ENCODE results near the gene PEG3. TPM values are rescaled to one million over a fixed set of nuclear protein-coding genes. Genes with fewer than 3 reads are reported as not detected.

PEG3 gene
- total RNA-seq, 1 donor from 2014 or later, result not detected

GRCh38 chr19:56839652-56840450 lies 675 bp downstream of the PEG3 start:
- no peaks in the 10 kb centered on the region for H4K20me1 ChIP-seq (ENCODE audit: insufficient read depth, low read length)
- TF ChIP-seq EZH2 (IDR thresholded peaks at IDR 0.05; ENCODE audit: insufficient read depth, low read length) (no peak), CTCF (IDR thresholded peaks at IDR 0.05; ENCODE audit: insufficient read depth, low read depth, low read length) (no peak)
- H3K9ac ChIP-seq (ENCODE audit: low read length), result no peak overlapping the region
- no peaks in the 10 kb centered on the region for H3K27me3 ChIP-seq (ENCODE audit: insufficient read depth, low read length)
- H2AFZ ChIP-seq (ENCODE audit: low read depth, low read length), result peak overlapping the region; percentile 26
- H3K4me2 ChIP-seq (ENCODE audit: low read length), result peak overlapping the region; percentile 26
- H3K4me1 ChIP-seq (ENCODE audit: insufficient read depth, low read length), result no peaks in the 10 kb centered on the region
- H3K9me3 Mint-ChIP-seq (ENCODE audit: unreplicated experiment), result peaks cover 21% of the 10 kb centered on the region
- H3K27me3 Mint-ChIP-seq (ENCODE audit: low read depth, unreplicated experiment), result no peaks in the 10 kb centered on the region
- H3K79me2 ChIP-seq (ENCODE audit: insufficient read depth, low read length), result no peaks in the 10 kb centered on the region
- no peak overlapping the region for H3K27ac Mint-ChIP-seq (ENCODE audit: unreplicated experiment)
- peak overlapping the region; percentile 10 for H3K4me3 ChIP-seq (ENCODE audit: insufficient read depth, low read depth, low read length)
- H3K27ac ChIP-seq (ENCODE audit: low read depth, low read length), result no peak overlapping the region
- H3K9me3 ChIP-seq (ENCODE audit: insufficient read depth, low read depth, low read length), result peaks cover 5% of the 10 kb centered on the region
- FAIRE-seq, result no peak
- no peaks in the 10 kb centered on the region for H3K36me3 ChIP-seq (ENCODE audit: insufficient read depth, low read length)
- no peak for DNase-seq (ENCODE audit: low read depth)
- peak overlapping the region; percentile 36 for H3K4me3 Mint-ChIP-seq (ENCODE audit: unreplicated experiment)
- H3K4me1 Mint-ChIP-seq (ENCODE audit: low read depth, unreplicated experiment), result no peaks in the 10 kb centered on the region
- no peaks in the 10 kb centered on the region for H3K36me3 Mint-ChIP-seq (ENCODE audit: low read depth, unreplicated experiment)

- peak overlapping the region; percentile 36 for H3K4me3 Mint-ChIP-seq (ENCODE audit: unreplicated experiment)
- no peak overlapping the region for H3K27ac ChIP-seq (ENCODE audit: low read depth, low read length)
- no peaks in the 10 kb centered on the region for H3K27me3 ChIP-seq (ENCODE audit: insufficient read depth, low read length)
- peak; percentile 12 for DNase-seq (ENCODE audit: low read depth)
- no peaks in the 10 kb centered on the region for H4K20me1 ChIP-seq (ENCODE audit: insufficient read depth, low read length)
- peaks cover 21% of the 10 kb centered on the region for H3K9me3 Mint-ChIP-seq (ENCODE audit: unreplicated experiment)
- peaks cover 9% of the 10 kb centered on the region for H3K9me3 ChIP-seq (ENCODE audit: insufficient read depth, low read depth, low read length)
- H3K79me2 ChIP-seq (ENCODE audit: insufficient read depth, low read length), result no peaks in the 10 kb centered on the region
- no peak overlapping the region for H3K27ac Mint-ChIP-seq (ENCODE audit: unreplicated experiment)
- no peak overlapping the region for H3K9ac ChIP-seq (ENCODE audit: low read length)
- TF ChIP-seq EZH2 (IDR thresholded peaks at IDR 0.05; ENCODE audit: insufficient read depth, low read length) (no peak), CTCF (IDR thresholded peaks at IDR 0.05; ENCODE audit: insufficient read depth, low read depth, low read length) (no peak)
- FAIRE-seq, result no peak
- H3K4me3 ChIP-seq (ENCODE audit: insufficient read depth, low read depth, low read length), result peak overlapping the region; percentile 48
- H2AFZ ChIP-seq (ENCODE audit: low read depth, low read length), result peak overlapping the region; percentile 66
- no peaks in the 10 kb centered on the region for H3K36me3 ChIP-seq (ENCODE audit: insufficient read depth, low read length)
- no peaks in the 10 kb centered on the region for H3K4me1 ChIP-seq (ENCODE audit: insufficient read depth, low read length)
- peak overlapping the region; percentile 69 for H3K4me2 ChIP-seq (ENCODE audit: low read length)
- no peaks in the 10 kb centered on the region for H3K4me1 Mint-ChIP-seq (ENCODE audit: low read depth, unreplicated experiment)
- no peaks in the 10 kb centered on the region for H3K36me3 Mint-ChIP-seq (ENCODE audit: low read depth, unreplicated experiment)
- H3K27me3 Mint-ChIP-seq (ENCODE audit: low read depth, unreplicated experiment), result no peaks in the 10 kb centered on the region
These were observed 1.4 kb downstream of the PEG3 start for GRCh38 chr19:56838909-56839651.

Data from astrocyte (in vitro differentiated cells and primary cell).